K562 (cell line): ENCODE data around the gene TULP4. TPM values are rescaled to one million over a fixed set of nuclear protein-coding genes. Genes with fewer than 3 reads are reported as not detected.

Experiments
- BCLAF1 ChIP-seq, 2 experiments: fragments of 450-650 bp in 1 of 2; IDR thresholded peaks; 2 replicates each; pipeline ENCODE4 v1.6.1; 2011 to 2017; ENCODE audit warnings: low read depth in 2 of 2, antibody characterized with exemption in 1 of 2, borderline replicate concordance in 1 of 2, low read length in 1 of 2, mild to moderate bottlenecking in 1 of 2, mixed read lengths in 1 of 2; ENCODE audit not compliant: control insufficient read depth in 1 of 2
- CREBBP ChIP-seq: IDR thresholded peaks from one replicate; pipeline ENCODE4 v1.6.1; 2012; ENCODE audit warnings: low read depth, mild to moderate bottlenecking, control low read depth, inconsistent platforms, low read length
- LCOR ChIP-seq: sonication (generic); formaldehyde crosslinking; IDR thresholded peaks from 2 replicates; pipeline ENCODE4 v1.8.0; 2022; ENCODE audit warnings: mild to moderate bottlenecking, missing genetic modification reagents
- MED1 ChIP-seq: sonication (generic); formaldehyde crosslinking; IDR thresholded peaks from 2 replicates; pipeline ENCODE4 v1.8.1; 2023; ENCODE audit warnings: missing genetic modification reagents, borderline replicate concordance
- MGA ChIP-seq: fragments of 450-650 bp; IDR thresholded peaks from 2 replicates; pipeline ENCODE4 v1.6.1; 2016; ENCODE audit warnings: mild to moderate bottlenecking, moderate library complexity
- PHF21A ChIP-seq: fragments of 450-650 bp; IDR thresholded peaks from 2 replicates; pipeline ENCODE4 v1.6.1; 2017; ENCODE audit warnings: low read depth, borderline replicate concordance
- PHF8 ChIP-seq: fragments of 200-600 bp; sonication (generic); IDR thresholded peaks from 2 replicates; pipeline ENCODE4 v1.6.1; 2012; ENCODE audit warnings: mixed run types, mild to moderate bottlenecking, inconsistent platforms, low read length, moderate library complexity, borderline replicate concordance
- RAD21 ChIP-seq, 2 experiments: fragments of 250-450 bp in 1 of 2; fragments of 450-650 bp in 1 of 2; sonication (Bioruptor Pico) in 1 of 2; formaldehyde crosslinking in 1 of 2; IDR thresholded peaks in 1 of 2; conservative IDR thresholded peaks in 1 of 2; 2 replicates each; pipeline versions ENCODE4 v1.4.0 to v1.8.0; 2020 to 2022; ENCODE audit warnings: mild to moderate bottlenecking in 2 of 2, moderate library complexity in 1 of 2
- ZBTB2 ChIP-seq: fragments of 450-650 bp; IDR thresholded peaks from 2 replicates; pipeline ENCODE4 v1.6.1; 2016; ENCODE audit warnings: antibody characterized with exemption
- ZKSCAN1 ChIP-seq: fragments of 150-350 bp; IDR thresholded peaks from 2 replicates; pipeline ENCODE4 v1.6.1; 2016; ENCODE audit warnings: low read depth, low read length
- ZNF780A ChIP-seq: fragments of 250-450 bp; sonication (Bioruptor Pico); IDR thresholded peaks from 2 replicates; pipeline ENCODE4 v1.5.0; 2021; ENCODE audit warnings: mild to moderate bottlenecking
- polyA plus RNA-seq, 8 experiments: library from polyadenylated mRNA; depleted of rRNA in 4 of 8; stranded (reverse) in 5 of 8; unstranded in 3 of 8; fragments of >200 nt; fragmentation: Nextera tagmentation in 2 of 8; fragmentation: Illumina TruSeq in 1 of 8; extraction: Ambion mirVana in 2 of 8; extraction: Trizol in 1 of 8; gene quantifications; 2 replicates each; pipeline versions ENCODE4 v1.2.1 to v1.2.3, GENCODE V29; 2011 to 2014; ENCODE audit warnings: inconsistent platforms in 1 of 8, missing spikeins in 1 of 8
- total RNA-seq, 7 experiments: library from RNA; depleted of rRNA in 6 of 7; stranded (reverse); fragments of >200 nt in 6 of 7; fragmentation: Illumina TruSeq in 2 of 7; extraction: Trizol in 2 of 7; gene quantifications; 2 replicates each; pipeline versions ENCODE4 v1.2.1 to v1.2.3, GENCODE V29; 2011 to 2021; ENCODE audit warnings: low replicate concordance in 1 of 7

TULP4 gene
- total and polyA plus RNA-seq, 9 of the 15 experiments (the other 6 are each of a cell fraction or from before 2014, with no cell fraction given) = 1.2 to 50.4 (median 11.0) TPM

- TF ChIP-seq BCLAF1 (IDR thresholded peaks at IDR 0.05; ENCODE audit: borderline replicate concordance in 1 of 2, control insufficient read depth in 1 of 2, low read depth in 2 of 2, low read length in 1 of 2) = no peak
- no peak for TF ChIP-seq MED1 (CRISPR knock-in tag)
- TF ChIP-seq ZBTB2 = peak; percentile 47; the same call in 1 of the 2 replicates
- no peak for TF ChIP-seq ZNF780A (CRISPR knock-in tag)
- no peak for TF ChIP-seq CREBBP
- TF ChIP-seq MGA = peak; percentile 31; the same call in 1 of the 2 replicates
- TF ChIP-seq PHF21A = no peak
- TF ChIP-seq RAD21 (CRISPR knock-in tag; conservative IDR thresholded peaks at IDR 0.05 in 1 of 2, IDR thresholded peaks at IDR 0.05 in 1 of 2) = no peak
- TF ChIP-seq PHF8 = no peak; the same call in 1 of the 2 replicates
- TF ChIP-seq ZKSCAN1 = no peak
- no peak for TF ChIP-seq LCOR (CRISPR knock-in tag)
Measured at GRCh38 chr6:158366363-158366762, 54.1 kb downstream of the TULP4 start (continued).
